ENCODE results near the gene NPFF. TPM values are rescaled to one million over a fixed set of nuclear protein-coding genes. Genes with fewer than 3 reads are reported as not detected.

The NPFF gene
- total RNA-seq, 1 donor from 2014 or later: not detected

DNA sequence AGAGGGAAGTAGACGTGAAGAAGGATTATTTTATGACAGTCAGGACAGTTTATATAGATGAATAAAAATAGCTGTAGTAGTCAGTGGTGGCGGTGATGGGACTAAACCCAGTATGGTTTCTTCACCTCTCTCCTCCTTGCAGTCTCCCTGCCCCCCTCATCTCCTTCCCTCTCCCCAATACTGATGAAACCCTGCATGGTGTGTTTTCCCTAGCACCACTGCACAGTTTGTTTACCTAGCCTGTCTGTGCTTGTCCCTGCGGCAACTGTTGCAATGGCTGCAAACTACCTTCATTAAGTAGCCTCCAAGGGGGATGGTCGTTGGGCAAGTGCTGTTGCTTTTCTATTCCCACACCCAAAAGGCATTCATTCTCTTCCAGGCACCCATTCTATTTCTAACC is 40.6 kb downstream of the NPFF start:
- peak overlapping the region; percentile 45 for H3K27ac Mint-ChIP-seq (ENCODE audit: unreplicated experiment)
- peaks cover 5% of the 10 kb centered on the region for H3K4me1 Mint-ChIP-seq (ENCODE audit: unreplicated experiment)
- TF ChIP-seq CTCF (IDR thresholded peaks at IDR 0.05): no peak
- H3K27me3 Mint-ChIP-seq (ENCODE audit: unreplicated experiment): no peaks in the 10 kb centered on the region
- H3K4me3 Mint-ChIP-seq (ENCODE audit: unreplicated experiment): no peak overlapping the region
- H3K9me3 Mint-ChIP-seq (ENCODE audit: unreplicated experiment): no peaks in the 10 kb centered on the region
- DNase-seq (ENCODE audit: extremely low spot score, unreplicated experiment): no peak
- peaks cover 67% of the 10 kb centered on the region for H3K36me3 Mint-ChIP-seq (ENCODE audit: unreplicated experiment)

DNA sequence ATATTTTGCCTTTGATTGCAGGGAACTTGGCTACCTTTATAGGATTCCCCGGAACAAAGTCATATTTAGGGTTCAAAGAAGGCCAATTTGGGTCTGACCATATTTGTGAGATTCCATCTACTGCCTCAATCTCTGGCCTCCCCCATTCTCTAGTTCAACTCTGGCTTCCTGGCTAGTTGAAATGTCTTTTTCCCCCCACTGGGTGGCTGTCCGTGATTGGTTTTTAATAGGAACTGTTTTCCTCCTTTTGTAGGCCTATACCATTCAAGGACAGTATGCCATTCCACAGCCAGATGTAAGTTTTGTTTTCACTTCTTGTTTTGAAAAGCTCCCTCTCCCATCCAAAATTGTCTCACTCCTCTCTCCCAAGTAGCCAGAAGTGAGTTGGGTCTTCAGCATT is 41.6 kb downstream of the NPFF start:
- H3K4me1 Mint-ChIP-seq (ENCODE audit: unreplicated experiment): peaks cover 4% of the 10 kb centered on the region
- H3K4me3 Mint-ChIP-seq (ENCODE audit: unreplicated experiment): no peak overlapping the region
- TF ChIP-seq CTCF (IDR thresholded peaks at IDR 0.05): no peak
- H3K27me3 Mint-ChIP-seq (ENCODE audit: unreplicated experiment): no peaks in the 10 kb centered on the region
- H3K9me3 Mint-ChIP-seq (ENCODE audit: unreplicated experiment): no peaks in the 10 kb centered on the region
- DNase-seq (ENCODE audit: extremely low spot score, unreplicated experiment): no peak
- H3K36me3 Mint-ChIP-seq (ENCODE audit: unreplicated experiment): peaks cover 69% of the 10 kb centered on the region
- H3K27ac Mint-ChIP-seq (ENCODE audit: unreplicated experiment): no peak overlapping the region

GRCh38 chr12:53464685-53465418 is 42.4 kb downstream of the NPFF start:
- Mint-ChIP-seq H3K4me3 (ENCODE audit: unreplicated experiment) (no peak overlapping the region), H3K4me1 (ENCODE audit: unreplicated experiment) (peaks cover 6% of the 10 kb centered on the region), H3K27me3 (ENCODE audit: unreplicated experiment) (no peaks in the 10 kb centered on the region), H3K36me3 (ENCODE audit: unreplicated experiment) (peaks cover 74% of the 10 kb centered on the region), H3K27ac (ENCODE audit: unreplicated experiment) (no peak overlapping the region), H3K9me3 (ENCODE audit: unreplicated experiment) (no peaks in the 10 kb centered on the region)
- no peak for DNase-seq (ENCODE audit: extremely low spot score, unreplicated experiment)
- no peak for TF ChIP-seq CTCF (IDR thresholded peaks at IDR 0.05)

- Mint-ChIP-seq H3K27me3 (ENCODE audit: unreplicated experiment) (no peaks in the 10 kb centered on the region), H3K27ac (ENCODE audit: unreplicated experiment) (peak overlapping the region; percentile 45), H3K9me3 (ENCODE audit: unreplicated experiment) (no peaks in the 10 kb centered on the region), H3K4me3 (ENCODE audit: unreplicated experiment) (no peak overlapping the region), H3K36me3 (ENCODE audit: unreplicated experiment) (peaks cover 81% of the 10 kb centered on the region), H3K4me1 (ENCODE audit: unreplicated experiment) (peaks cover 8% of the 10 kb centered on the region)
- no peak for TF ChIP-seq CTCF (IDR thresholded peaks at IDR 0.05)
- DNase-seq (ENCODE audit: extremely low spot score, unreplicated experiment): no peak
Measured at GRCh38 chr12:53463802-53464560, 43.3 kb downstream of the NPFF start.

GRCh38 chr12:53462935-53463334 is 44.3 kb downstream of the NPFF start:
- TF ChIP-seq CTCF (IDR thresholded peaks at IDR 0.05): no peak
- H3K4me1 Mint-ChIP-seq (ENCODE audit: unreplicated experiment): peaks cover 8% of the 10 kb centered on the region
- H3K4me3 Mint-ChIP-seq (ENCODE audit: unreplicated experiment): no peak overlapping the region
- DNase-seq (ENCODE audit: extremely low spot score, unreplicated experiment): no peak
- peaks cover 80% of the 10 kb centered on the region for H3K36me3 Mint-ChIP-seq (ENCODE audit: unreplicated experiment)
- H3K9me3 Mint-ChIP-seq (ENCODE audit: unreplicated experiment): no peaks in the 10 kb centered on the region
- H3K27ac Mint-ChIP-seq (ENCODE audit: unreplicated experiment): no peak overlapping the region
- H3K27me3 Mint-ChIP-seq (ENCODE audit: unreplicated experiment): no peaks in the 10 kb centered on the region

All from osteocyte (in vitro differentiated cells).